Left hindlimb (tissue), 1 donor: Measurements from ENCODE around the gene PLEKHB1.

Source experiments
- DNase-seq: peaks from one replicate; pipeline ENCODE4 v3.0.0-alpha.2; 2018

PLEKHB1 gene

GRCh38 chr11:73645972-73646631, at the start of gene PLEKHB1:
PLEKHB1 (plus strand) TSS chr11:73646581; CDS start chr11:73646609, 28 bp downstream.
- DNase-seq = no peak

- no peak for DNase-seq
These were observed 48.9 kb upstream of the PLEKHB1 start for GRCh38 chr11:73597336-73597955.

- peak; percentile 97 for DNase-seq
These were observed 48.2 kb upstream of the PLEKHB1 start, which contains the start of gene FAM168A for GRCh38 chr11:73597956-73598718. FAM168A (minus strand) TSS chr11:73598112; CDS start chr11:73468474, 129,638 bp downstream.

GRCh38 chr11:73598719-73599379, 47.5 kb upstream of the PLEKHB1 start:
- no peak for DNase-seq

GRCh38 chr11:73612601-73613140, 33.7 kb upstream of the PLEKHB1 start:
- no peak for DNase-seq

- no peak for DNase-seq
These were observed 31.8 kb upstream of the PLEKHB1 start for GRCh38 chr11:73614591-73614990.

GRCh38 chr11:73622926-73623593, 23.3 kb upstream of the PLEKHB1 start:
- no peak for DNase-seq

GRCh38 chr11:73623686-73624085, 22.7 kb upstream of the PLEKHB1 start:
- DNase-seq = no peak

- DNase-seq = peak; percentile 70
These were observed 20.6 kb upstream of the PLEKHB1 start for GRCh38 chr11:73625696-73626318.

GRCh38 chr11:73629907-73630306, 16.5 kb upstream of the PLEKHB1 start:
- no peak for DNase-seq

GRCh38 chr11:73632996-73633395, 13.4 kb upstream of the PLEKHB1 start:
- no peak for DNase-seq

- no peak for DNase-seq
These were observed 12.4 kb upstream of the PLEKHB1 start for GRCh38 chr11:73633999-73634398.

GRCh38 chr11:73635721-73636120, 10.7 kb upstream of the PLEKHB1 start:
- DNase-seq = no peak

- no peak for DNase-seq
These were observed 10.1 kb upstream of the PLEKHB1 start for GRCh38 chr11:73636249-73636648.

- DNase-seq = no peak
These were observed 9.4 kb upstream of the PLEKHB1 start for GRCh38 chr11:73637012-73637411.

GRCh38 chr11:73640592-73640991, 5.8 kb upstream of the PLEKHB1 start:
- no peak for DNase-seq

GRCh38 chr11:73641668-73642067, 4.7 kb upstream of the PLEKHB1 start:
- no peak for DNase-seq

- no peak for DNase-seq
These were observed 1.0 kb upstream of the PLEKHB1 start for GRCh38 chr11:73645121-73645969.

- peak; percentile 82 for DNase-seq
These were observed 1.2 kb downstream of the PLEKHB1 start for GRCh38 chr11:73647459-73648100.

- DNase-seq = no peak
These were observed 1.7 kb downstream of the PLEKHB1 start for GRCh38 chr11:73648121-73648520.
